CD8-positive, alpha-beta memory T cell (primary cell): ENCODE measurements around the gene KRT28. TPM values are rescaled to one million over a fixed set of nuclear protein-coding genes. Genes with fewer than 3 reads are reported as not detected.
"Not testable (repeated sequence)": the region's sequence is repeated elsewhere in the genome, so short reads cannot be mapped to it uniquely, and the experiment has no call there.

Experiments
- CTCF ChIA-PET: fragments of 350-600 bp; sonication (Branson Sonifier 250); formaldehyde crosslinking; loops from one replicate; lab custom pipeline; 2021; ENCODE audit warnings: antibody characterized with exemption; lab: Charles Lee
- POLR2A ChIA-PET: fragments of 350-600 bp; sonication (Branson Sonifier 250); formaldehyde crosslinking; loops from one replicate; lab custom pipeline; 2021; ENCODE audit warnings: antibody characterized with exemption; lab: Charles Lee
- DNase-seq, 5 donors: peaks; one replicate each; pipeline versions ENCODE4 v3.0.0 to v3.0.0-alpha.2; 2020 to 2022; ENCODE audit warnings: mixed read lengths in 1 of 5
- H3K27ac ChIP-seq: one replicate; pipeline ENCODE4 v1.7.0; 2013; ENCODE audit warnings: low read depth, mild to moderate bottlenecking, low read length, moderate library complexity
- H3K27me3 ChIP-seq: 2 replicates; pipeline ENCODE4 v1.7.0; 2013; ENCODE audit warnings: low read length, mild to moderate bottlenecking; ENCODE audit not compliant: insufficient read depth, poor library complexity, severe bottlenecking
- H3K36me3 ChIP-seq: 2 replicates; pipeline ENCODE4 v1.7.0; 2013; ENCODE audit warnings: mild to moderate bottlenecking, low read length, moderate library complexity; ENCODE audit not compliant: insufficient read depth
- H3K4me1 ChIP-seq: 2 replicates; pipeline ENCODE4 v1.7.0; 2013; ENCODE audit warnings: mild to moderate bottlenecking, low read length, moderate library complexity; ENCODE audit not compliant: insufficient read depth
- H3K4me3 ChIP-seq: 2 replicates; pipeline ENCODE4 v1.7.0; 2013; ENCODE audit warnings: mild to moderate bottlenecking, low read length
- H3K9me3 ChIP-seq: 2 replicates; pipeline ENCODE4 v1.7.0; 2013; ENCODE audit warnings: mild to moderate bottlenecking, low read length
- H3K27ac Mint-ChIP-seq, 8 donors: one replicate each; pipeline ENCODE4 v1.8.0; 2020 to 2021; ENCODE audit warnings: mixed read lengths in 8 of 8, mild to moderate bottlenecking in 6 of 8, inconsistent platforms in 3 of 8, moderate library complexity in 3 of 8
- H3K27me3 Mint-ChIP-seq, 2 donors: one replicate each; pipeline ENCODE4 v1.8.0; 2020 to 2021; ENCODE audit warnings: mixed read lengths in 2 of 2, mild to moderate bottlenecking in 1 of 2, moderate library complexity in 1 of 2
- H3K36me3 Mint-ChIP-seq, 3 donors: one replicate each; pipeline ENCODE4 v1.8.0; 2020 to 2021; ENCODE audit warnings: mixed read lengths in 3 of 3, inconsistent platforms in 1 of 3, mild to moderate bottlenecking in 1 of 3
- H3K4me1 Mint-ChIP-seq, 3 donors: one replicate each; pipeline ENCODE4 v1.8.0; 2020 to 2021; ENCODE audit warnings: mixed read lengths in 3 of 3, inconsistent platforms in 1 of 3, mild to moderate bottlenecking in 1 of 3
- H3K4me3 Mint-ChIP-seq, 7 donors: one replicate each; pipeline ENCODE4 v1.8.0; 2020 to 2021; ENCODE audit warnings: mixed read lengths in 7 of 7, mild to moderate bottlenecking in 6 of 7, moderate library complexity in 4 of 7, inconsistent platforms in 2 of 7
- H3K9me3 Mint-ChIP-seq, 5 donors: one replicate each; pipeline ENCODE4 v1.8.0; 2020 to 2022; ENCODE audit warnings: mixed read lengths in 5 of 5, mild to moderate bottlenecking in 3 of 5, moderate library complexity in 2 of 5, inconsistent platforms in 1 of 5
- polyA plus RNA-seq: library from polyadenylated mRNA; unstranded; fragments of 300-500 nt; fragmentation: Illumina TruSeq; gene quantifications from one replicate; pipeline ENCODE4 v1.2.3, GENCODE V29; 2021
- total RNA-seq, 2 experiments: library from RNA; stranded (reverse); gene quantifications; one replicate each; pipeline ENCODE4 v1.2.3, GENCODE V29; 2021

Gene KRT28
- total and polyA plus RNA-seq, 3 experiments from 2014 or later, result not detected

DNA sequence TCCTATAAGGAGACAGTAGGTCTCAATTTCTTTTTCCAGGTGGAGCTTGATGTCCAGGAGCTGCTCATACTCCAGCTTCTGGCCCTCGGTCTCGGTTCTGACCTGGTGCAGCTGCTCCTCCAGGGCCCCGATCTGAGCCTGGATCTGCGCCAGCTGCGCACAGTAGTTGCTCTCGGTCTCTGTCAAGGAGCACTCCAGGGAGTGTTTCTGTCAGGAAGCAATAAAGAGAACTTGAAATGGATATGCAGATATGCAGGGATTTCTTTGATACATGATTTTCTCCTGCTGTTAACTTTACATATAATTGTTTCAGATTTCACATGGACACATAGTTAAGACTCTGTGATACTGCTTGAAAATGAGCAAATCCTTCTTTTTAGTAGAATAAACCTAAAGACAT lies 49.4 kb downstream of the KRT28 start:
- Histone ChIP-seq H3K9me3 (no peaks in the 10 kb centered on the region), H3K36me3 (no peaks in the 10 kb centered on the region), H3K4me1 (no peaks in the 10 kb centered on the region), H3K27ac (no peak overlapping the region), H3K4me3 (no peak overlapping the region), H3K27me3 (peaks cover 9% of the 10 kb centered on the region)
- Mint-ChIP-seq H3K9me3 (peaks cover 0 to 7% (median 4%) of the 10 kb centered on the region in 5 donors), H3K27ac (no peak overlapping the region), H3K36me3 (peaks cover 0 to 8% (median 0%) of the 10 kb centered on the region in 3 donors), H3K27me3 (peaks cover 17 to 70% of the 10 kb centered on the region in 2 donors), H3K4me1 (no peaks in the 10 kb centered on the region), H3K4me3 (no peak overlapping the region)
- no peak for DNase-seq
- POLR2A ChIA-PET, result no interaction called here
- CTCF ChIA-PET, result no interaction called here

DNA sequence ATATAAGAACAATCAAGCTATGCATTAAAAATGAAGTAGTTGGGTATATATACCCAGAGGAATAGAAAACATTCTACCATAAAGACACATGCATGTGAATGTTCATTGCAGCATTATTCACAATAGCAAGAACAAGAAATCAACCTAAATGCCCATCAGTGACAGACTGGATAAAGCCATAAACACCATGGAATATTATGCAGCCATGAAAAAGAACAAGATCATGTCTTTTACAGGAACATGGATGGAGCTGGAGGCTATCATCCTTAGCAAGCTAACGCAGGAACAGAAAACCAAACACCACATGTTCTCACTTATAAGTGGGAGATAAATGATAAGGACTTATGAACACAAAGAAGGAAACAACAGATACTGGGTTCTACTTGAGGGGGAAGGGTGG lies 51.1 kb downstream of the KRT28 start:
- DNase-seq, H3K36me3 ChIP-seq, H3K27ac Mint-ChIP-seq, H3K9me3 ChIP-seq, H3K4me3 ChIP-seq, H3K4me3 Mint-ChIP-seq, H3K4me1 Mint-ChIP-seq, H3K4me1 ChIP-seq, CTCF ChIA-PET, H3K27ac ChIP-seq, POLR2A ChIA-PET, H3K27me3 ChIP-seq: not testable (repeated sequence)
- Mint-ChIP-seq H3K27me3 (peaks cover 25 to 69% of the 10 kb centered on the region in 2 donors), H3K9me3 (peaks cover 0 to 11% (median 9%) of the 10 kb centered on the region in 5 donors), H3K36me3 (peaks cover 0 to 12% (median 0%) of the 10 kb centered on the region in 3 donors)

Other genes with a start within 250 kb of the KRT28 start
- gene CCR7, start 234.5 kb downstream of the KRT28 start, total RNA-seq, result 100 to 1,000 TPM; 152 to 154 TPM
- gene CCR7, start 234.5 kb downstream of the KRT28 start, polyA plus RNA-seq, result 286 TPM
- 100 to 1,000 TPM; 101 to 108 TPM for gene SMARCE1, start 152.1 kb downstream of the KRT28 start, total RNA-seq
- gene SMARCE1, start 152.1 kb downstream of the KRT28 start, polyA plus RNA-seq, result 216 TPM
- gene KRT222, start 134.8 kb downstream of the KRT28 start, total RNA-seq, result not detected
- not detected for gene KRT222, start 134.8 kb downstream of the KRT28 start, polyA plus RNA-seq
- not detected for gene KRT24, start 96.2 kb downstream of the KRT28 start, total RNA-seq
- gene KRT24, start 96.2 kb downstream of the KRT28 start, polyA plus RNA-seq, result not detected
- gene KRT25, start 44.6 kb downstream of the KRT28 start, total RNA-seq, result not detected
- gene KRT25, start 44.6 kb downstream of the KRT28 start, polyA plus RNA-seq, result not detected
- gene KRT26, start 27.8 kb downstream of the KRT28 start, total RNA-seq, result not detected
- gene KRT26, start 27.8 kb downstream of the KRT28 start, polyA plus RNA-seq, result not detected
- not detected for gene KRT27, start 17.4 kb downstream of the KRT28 start, total RNA-seq
- gene KRT27, start 17.4 kb downstream of the KRT28 start, polyA plus RNA-seq, result not detected
- 10 to 100 TPM; 57.5 to 61.9 TPM for gene KRT10, start 22.7 kb upstream of the KRT28 start, total RNA-seq
- 218 TPM for gene KRT10, start 22.7 kb upstream of the KRT28 start, polyA plus RNA-seq
- not detected for gene KRT12, start 67.3 kb upstream of the KRT28 start, total RNA-seq
- not detected for gene KRT12, start 67.3 kb upstream of the KRT28 start, polyA plus RNA-seq
- gene KRT20, start 85.3 kb upstream of the KRT28 start, total RNA-seq, result not detected
- gene KRT20, start 85.3 kb upstream of the KRT28 start, polyA plus RNA-seq, result not detected
- not detected for gene KRT23, start 137.7 kb upstream of the KRT28 start, total RNA-seq
- gene KRT23, start 137.7 kb upstream of the KRT28 start, polyA plus RNA-seq, result not detected
- not detected for gene KRT39, start 167.0 kb upstream of the KRT28 start, total RNA-seq
- gene KRT39, start 167.0 kb upstream of the KRT28 start, polyA plus RNA-seq, result not detected
- gene KRT40, start 184.4 kb upstream of the KRT28 start, total RNA-seq, result not detected
- not detected for gene KRT40, start 184.4 kb upstream of the KRT28 start, polyA plus RNA-seq
- not detected for gene KRTAP3-3, start 194.2 kb upstream of the KRT28 start, total RNA-seq
- gene KRTAP3-3, start 194.2 kb upstream of the KRT28 start, polyA plus RNA-seq, result not detected
- gene KRTAP3-2, start 199.9 kb upstream of the KRT28 start, total RNA-seq, result not detected
- gene KRTAP3-2, start 199.9 kb upstream of the KRT28 start, polyA plus RNA-seq, result not detected
- gene KRTAP3-1, start 209.2 kb upstream of the KRT28 start, total RNA-seq, result not detected
- not detected for gene KRTAP3-1, start 209.2 kb upstream of the KRT28 start, polyA plus RNA-seq
- not detected for gene KRTAP1-5, start 227.2 kb upstream of the KRT28 start, total RNA-seq
- not detected for gene KRTAP1-5, start 227.2 kb upstream of the KRT28 start, polyA plus RNA-seq
- gene KRTAP1-4, start 230.2 kb upstream of the KRT28 start, total RNA-seq, result not detected
- not detected for gene KRTAP1-4, start 230.2 kb upstream of the KRT28 start, polyA plus RNA-seq
- not detected for gene KRTAP1-3, start 234.9 kb upstream of the KRT28 start, total RNA-seq
- not detected for gene KRTAP1-3, start 234.9 kb upstream of the KRT28 start, polyA plus RNA-seq
- not detected for gene KRTAP1-1, start 241.5 kb upstream of the KRT28 start, total RNA-seq
- gene KRTAP1-1, start 241.5 kb upstream of the KRT28 start, polyA plus RNA-seq, result not detected
- gene KRTAP2-1, start 247.4 kb upstream of the KRT28 start, total RNA-seq, result not detected
- gene KRTAP2-1, start 247.4 kb upstream of the KRT28 start, polyA plus RNA-seq, result not detected